ENCODE measurements around the gene FRMD6.

GRCh38 chr14:51660741-51661140, 9.0 kb downstream of the FRMD6 start:
- TF ChIP-seq CTCF (IDR thresholded peaks at IDR 0.05; ENCODE audit: insufficient read depth, low read length), result no peak
- no peak for TF ChIP-seq REST (IDR thresholded peaks at IDR 0.05; ENCODE audit: insufficient replicate concordance, low read depth)
- no peak for TF ChIP-seq POLR2AphosphoS5 (IDR thresholded peaks at IDR 0.05; ENCODE audit: low read depth)
